ENCODE data around the gene HK1. TPM values are rescaled to one million over a fixed set of nuclear protein-coding genes. Genes with fewer than 3 reads are reported as not detected.
A peak's percentile ranks its signal among the peaks of the same experiment; 100 is the strongest.

HK1 gene
- total and polyA plus RNA-seq, 4 experiments from 2014 or later = 68.6 to 156 (median 112) TPM

DNA sequence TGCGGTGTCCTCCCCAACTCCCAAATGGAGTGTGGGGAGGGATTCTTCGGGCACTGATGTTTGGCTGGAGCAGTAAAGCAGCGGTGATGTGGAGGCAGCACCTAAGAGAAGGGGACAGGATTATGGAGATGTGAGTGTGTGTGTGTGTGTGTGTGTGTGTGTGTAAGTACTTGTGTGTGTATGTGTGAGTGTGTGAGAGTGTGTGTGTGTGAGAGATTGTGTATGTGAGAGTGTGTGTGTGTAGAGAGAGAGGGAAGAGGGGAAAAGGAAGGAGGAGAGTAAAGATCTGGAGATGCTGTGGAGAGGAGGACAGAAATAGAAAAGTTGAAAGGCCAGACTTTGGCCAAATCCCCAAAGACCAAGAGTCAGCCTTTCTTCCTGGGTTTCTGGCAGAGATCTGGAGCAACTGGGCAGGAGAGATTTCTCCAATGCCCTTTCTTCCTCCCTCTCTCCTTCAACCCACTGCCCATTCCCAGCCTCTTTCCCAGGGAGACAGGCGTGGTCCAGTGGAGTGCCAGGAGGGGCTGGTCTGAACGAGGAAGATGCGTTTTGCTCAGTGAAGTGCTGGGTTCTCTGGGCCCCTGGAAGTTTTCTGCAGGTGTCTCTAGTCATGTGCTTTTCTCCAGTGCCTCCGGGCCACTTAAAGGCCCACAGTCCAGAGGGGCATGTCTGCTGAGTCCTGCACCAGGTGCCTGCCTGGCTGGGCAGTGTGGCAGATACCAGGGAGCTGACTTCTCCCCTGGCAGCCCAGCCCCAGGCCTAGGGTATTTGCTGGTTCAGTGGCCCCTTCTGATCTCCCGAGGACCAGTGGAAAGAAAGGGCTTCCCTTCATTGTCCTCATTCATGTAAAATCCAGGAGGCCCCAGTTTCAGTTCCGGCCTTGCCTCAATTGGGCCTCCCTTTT is 60.5 kb downstream of the HK1 start:
- CTCF ChIA-PET (ENCODE audit: partially characterized antibody) = interaction anchor here (1.0 to 1.5 kb wide), 2 partner anchors 10 to 12 kb away, joined by 3 to 6 read pairs; no protein-coding TSS in a partner anchor

DNA sequence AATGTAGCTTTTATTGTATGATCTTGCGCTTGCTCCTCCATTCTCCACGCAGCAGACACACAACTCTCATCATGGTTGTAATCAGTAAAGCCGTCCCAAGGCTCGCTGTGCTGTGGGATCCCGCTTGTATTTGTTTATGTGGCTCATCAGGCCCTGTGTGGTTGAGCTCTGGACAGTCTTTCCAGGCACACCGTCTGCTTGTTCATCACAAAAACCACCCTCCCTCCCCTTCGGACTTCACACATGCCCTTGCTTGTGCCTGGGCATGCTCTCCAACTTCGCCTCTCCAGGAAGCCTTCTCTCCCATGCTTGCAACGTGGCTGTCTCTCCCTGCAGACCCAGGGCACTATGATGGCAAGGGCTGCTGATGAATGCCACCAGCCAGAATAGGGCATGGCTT is 62.4 kb downstream of the HK1 start:
- CTCF ChIA-PET (ENCODE audit: partially characterized antibody) = no interaction called here
- Histone ChIP-seq H3K4me3 (ENCODE audit: low read length in 2 of 2) (no peak overlapping the region), H3K9me3 (ENCODE audit: control insufficient read depth in 1 of 2, low read length in 2 of 2) (no peaks in the 10 kb centered on the region), H3K4me1 (ENCODE audit: insufficient read depth, low read length) (peaks cover 78% of the 10 kb centered on the region), H3K36me3 (ENCODE audit: insufficient read depth, low read length) (peaks cover 8% of the 10 kb centered on the region), H3K27ac (ENCODE audit: low read depth, low read length) (no peak overlapping the region), H3K27me3 (ENCODE audit: insufficient read depth, low read length) (no peaks in the 10 kb centered on the region)
- Mint-ChIP-seq H3K27me3 (no peaks in the 10 kb centered on the region), H3K27ac (peak overlapping the region in 6 of 7 donors; percentile 24 to 85 (median 65)), H3K4me3 (peak overlapping the region in 1 of 8 donors; percentile 7), H3K9me3 (no peaks in the 10 kb centered on the region), H3K36me3 (peaks cover 24% of the 10 kb centered on the region in 2 donors), H3K4me1 (peaks cover 53 to 91% (median 74%) of the 10 kb centered on the region in 4 donors)
- intact Hi-C loops (cut with micrococcal nuclease) = no loop called here
- no peak for DNase-seq
- POLR2A ChIA-PET (ENCODE audit: partially characterized antibody) = interaction anchor here (1.7 kb wide), 1 partner anchor 22 kb away, joined by 5 read pairs; no protein-coding TSS in a partner anchor

More for the DNA sequence above, 60.5 kb downstream of the HK1 start:
- Histone ChIP-seq H3K9me3 (ENCODE audit: control insufficient read depth in 1 of 2, low read length in 2 of 2) (no peaks in the 10 kb centered on the region), H3K4me1 (ENCODE audit: insufficient read depth, low read length) (peaks cover 78% of the 10 kb centered on the region), H3K36me3 (ENCODE audit: insufficient read depth, low read length) (peaks cover 2% of the 10 kb centered on the region), H3K27me3 (ENCODE audit: insufficient read depth, low read length) (no peaks in the 10 kb centered on the region), H3K4me3 (ENCODE audit: low read length in 2 of 2) (no peak overlapping the region), H3K27ac (ENCODE audit: low read depth, low read length) (no peak overlapping the region)
- H3K9me3 Mint-ChIP-seq = no peaks in the 10 kb centered on the region
- DNase-seq = no peak
- POLR2A ChIA-PET (ENCODE audit: partially characterized antibody) = interaction anchor here (1.0 to 1.7 kb wide), 2 partner anchors 18 to 20 kb away, joined by 3 to 5 read pairs; no protein-coding TSS in a partner anchor
- peaks cover 46 to 90% (median 73%) of the 10 kb centered on the region in 4 donors for H3K4me1 Mint-ChIP-seq
- H3K27me3 Mint-ChIP-seq = no peaks in the 10 kb centered on the region
- peak overlapping the region in 5 of 8 donors; percentile 12 to 52 (median 30) for H3K4me3 Mint-ChIP-seq
- H3K36me3 Mint-ChIP-seq = peaks cover 17 to 18% of the 10 kb centered on the region in 2 donors
- peak overlapping the region; percentile 53 to 91 (median 78) for H3K27ac Mint-ChIP-seq
- intact Hi-C loops (cut with micrococcal nuclease) = no loop called here

DNA sequence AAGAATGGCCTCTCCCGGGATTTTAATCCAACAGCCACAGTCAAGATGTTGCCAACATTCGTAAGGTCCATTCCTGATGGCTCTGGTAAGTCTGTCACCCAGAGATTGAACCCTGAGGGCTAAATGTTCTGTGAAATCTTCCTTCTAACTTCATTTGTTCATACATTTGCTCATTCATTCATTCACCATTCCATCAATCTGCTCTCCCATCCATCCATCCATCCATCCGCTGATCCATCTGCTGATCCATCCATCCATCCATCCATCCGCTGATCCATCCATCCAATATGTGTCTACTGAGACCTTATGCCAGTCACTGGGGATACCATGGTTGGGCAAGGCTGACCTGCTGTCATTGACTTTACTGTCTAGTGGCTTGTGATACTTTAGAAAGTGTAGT is 65.6 kb downstream of the HK1 start:
- peak overlapping the region; percentile 57 for H3K27ac ChIP-seq (ENCODE audit: low read depth, low read length)
- DNase-seq = no peak
- no peak overlapping the region for H3K4me3 ChIP-seq (ENCODE audit: low read length in 2 of 2)
- peaks cover 53 to 94% (median 78%) of the 10 kb centered on the region in 4 donors for H3K4me1 Mint-ChIP-seq
- peaks cover 73% of the 10 kb centered on the region for H3K4me1 ChIP-seq (ENCODE audit: insufficient read depth, low read length)
- H3K27ac Mint-ChIP-seq = peak overlapping the region; percentile 83 to 94 (median 92)
- H3K9me3 Mint-ChIP-seq = no peaks in the 10 kb centered on the region
- no peaks in the 10 kb centered on the region for H3K9me3 ChIP-seq (ENCODE audit: control insufficient read depth in 1 of 2, low read length in 2 of 2)
- H3K36me3 Mint-ChIP-seq = peaks cover 21 to 34% of the 10 kb centered on the region in 2 donors
- H3K36me3 ChIP-seq (ENCODE audit: insufficient read depth, low read length) = peaks cover 8% of the 10 kb centered on the region
- POLR2A ChIA-PET (ENCODE audit: partially characterized antibody) = interaction anchor here (4.2 to 4.3 kb wide), 2 partner anchors 16 to 24 kb away, joined by 26 to 70 read pairs; no protein-coding TSS in a partner anchor
- intact Hi-C loops (cut with micrococcal nuclease) = loop anchor here (2.0 kb wide), 1 partner anchor 15 kb away; no protein-coding TSS in a partner anchor
- H3K27me3 ChIP-seq (ENCODE audit: insufficient read depth, low read length) = no peaks in the 10 kb centered on the region
- H3K4me3 Mint-ChIP-seq = peak overlapping the region in 4 of 8 donors; percentile 71 to 87 (median 78)
- no peaks in the 10 kb centered on the region for H3K27me3 Mint-ChIP-seq
- CTCF ChIA-PET (ENCODE audit: partially characterized antibody) = interaction anchor here (1.1 kb wide), 2 partner anchors 23 to 49 kb away, joined by 4 to 5 read pairs; no protein-coding TSS in a partner anchor

GRCh38 chr10:69344591-69345252 is 66.4 kb downstream of the HK1 start:
- intact Hi-C loops (cut with micrococcal nuclease) = loop anchor here (2.0 kb wide), 1 partner anchor 16 kb away; no protein-coding TSS in a partner anchor
- Histone ChIP-seq H3K27ac (ENCODE audit: low read depth, low read length) (peak overlapping the region; percentile 57), H3K4me1 (ENCODE audit: insufficient read depth, low read length) (peaks cover 73% of the 10 kb centered on the region), H3K9me3 (ENCODE audit: control insufficient read depth in 1 of 2, low read length in 2 of 2) (no peaks in the 10 kb centered on the region), H3K36me3 (ENCODE audit: insufficient read depth, low read length) (peaks cover 8% of the 10 kb centered on the region), H3K27me3 (ENCODE audit: insufficient read depth, low read length) (no peaks in the 10 kb centered on the region), H3K4me3 (ENCODE audit: low read length in 2 of 2) (peak overlapping the region in 1 of 2 donors; percentile 20)
- CTCF ChIA-PET (ENCODE audit: partially characterized antibody) = interaction anchor here (0.9 to 1.4 kb wide), 6 partner anchors 20 to 163 kb away, joined by 3 to 7 read pairs (median 4); no protein-coding TSS in a partner anchor
- H3K27me3 Mint-ChIP-seq = no peaks in the 10 kb centered on the region
- POLR2A ChIA-PET (ENCODE audit: partially characterized antibody) = interaction anchor here (0.8 to 4.3 kb wide), 5 partner anchors 15 to 116 kb away, joined by 3 to 70 read pairs (median 10); no protein-coding TSS in a partner anchor
- H3K36me3 Mint-ChIP-seq = peaks cover 21 to 37% of the 10 kb centered on the region in 2 donors
- H3K4me3 Mint-ChIP-seq = peak overlapping the region; percentile 8 to 87 (median 74)
- peaks cover 58 to 94% (median 80%) of the 10 kb centered on the region in 4 donors for H3K4me1 Mint-ChIP-seq
- H3K9me3 Mint-ChIP-seq = no peaks in the 10 kb centered on the region
- H3K27ac Mint-ChIP-seq = peak overlapping the region; percentile 83 to 94 (median 92)
- DNase-seq = peak; percentile 24 to 51 (median 35)

DNA sequence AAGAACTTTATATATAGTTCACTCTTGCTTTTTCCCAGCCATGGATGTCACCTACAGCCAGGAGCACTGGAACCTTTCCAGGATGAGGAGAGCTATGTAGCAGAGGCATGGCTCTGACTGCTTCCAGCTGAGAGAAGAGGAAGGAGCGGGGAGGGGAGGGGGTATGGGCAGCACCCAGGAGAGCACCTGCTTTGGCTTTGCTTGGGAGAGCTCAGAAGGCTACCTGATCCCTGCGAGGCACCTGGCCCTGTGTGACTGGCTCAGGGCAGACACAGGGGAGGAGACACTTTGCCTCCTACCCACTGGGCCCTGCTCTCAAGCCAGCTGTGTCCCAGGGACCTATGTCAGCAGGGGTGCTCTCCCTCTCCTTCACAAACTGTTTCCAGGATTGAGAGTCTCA is 67.1 kb downstream of the HK1 start:
- peaks cover 80% of the 10 kb centered on the region for H3K4me1 ChIP-seq (ENCODE audit: insufficient read depth, low read length)
- peaks cover 8% of the 10 kb centered on the region for H3K36me3 ChIP-seq (ENCODE audit: insufficient read depth, low read length)
- H3K27ac Mint-ChIP-seq = peak overlapping the region; percentile 83 to 94 (median 92)
- ChIA-PET POLR2A (ENCODE audit: partially characterized antibody) (interaction anchor here (0.8 to 4.3 kb wide), 5 partner anchors 14 to 116 kb away, joined by 3 to 70 read pairs (median 10); no protein-coding TSS in a partner anchor), CTCF (ENCODE audit: partially characterized antibody) (interaction anchor here (1.1 to 1.4 kb wide), 3 partner anchors 28 to 162 kb away, joined by 3 to 7 read pairs (median 4); no protein-coding TSS in a partner anchor)
- H3K4me3 Mint-ChIP-seq = peak overlapping the region in 7 of 8 donors; percentile 59 to 87 (median 78)
- no peak for DNase-seq
- H3K4me1 Mint-ChIP-seq = peaks cover 59 to 97% (median 82%) of the 10 kb centered on the region in 4 donors
- no peaks in the 10 kb centered on the region for H3K9me3 Mint-ChIP-seq
- H3K27me3 Mint-ChIP-seq = no peaks in the 10 kb centered on the region
- peak overlapping the region; percentile 57 for H3K27ac ChIP-seq (ENCODE audit: low read depth, low read length)
- no peaks in the 10 kb centered on the region for H3K9me3 ChIP-seq (ENCODE audit: control insufficient read depth in 1 of 2, low read length in 2 of 2)
- intact Hi-C loops (cut with micrococcal nuclease) = loop anchor here (2.0 kb wide), 1 partner anchor 17 kb away; no protein-coding TSS in a partner anchor
- no peaks in the 10 kb centered on the region for H3K27me3 ChIP-seq (ENCODE audit: insufficient read depth, low read length)
- peaks cover 21 to 41% of the 10 kb centered on the region in 2 donors for H3K36me3 Mint-ChIP-seq
- H3K4me3 ChIP-seq (ENCODE audit: low read length in 2 of 2) = peak overlapping the region in 1 of 2 donors; percentile 20

- H3K27ac Mint-ChIP-seq = peak overlapping the region; percentile 83 to 94 (median 92)
- H3K4me1 ChIP-seq (ENCODE audit: insufficient read depth, low read length) = peaks cover 81% of the 10 kb centered on the region
- peaks cover 21 to 41% of the 10 kb centered on the region in 2 donors for H3K36me3 Mint-ChIP-seq
- H3K4me3 ChIP-seq (ENCODE audit: low read length in 2 of 2) = peak overlapping the region in 1 of 2 donors; percentile 20
- DNase-seq = no peak
- ChIA-PET CTCF (ENCODE audit: partially characterized antibody) (interaction anchor here (1.3 kb wide), 1 partner anchor 161 kb away, joined by 4 read pairs; no protein-coding TSS in a partner anchor), POLR2A (ENCODE audit: partially characterized antibody) (interaction anchor here (1.5 to 4.3 kb wide), 4 partner anchors 14 to 27 kb away, joined by 9 to 70 read pairs (median 18); no protein-coding TSS in a partner anchor)
- H3K27me3 ChIP-seq (ENCODE audit: insufficient read depth, low read length) = no peaks in the 10 kb centered on the region
- peak overlapping the region in 7 of 8 donors; percentile 22 to 87 (median 71) for H3K4me3 Mint-ChIP-seq
- intact Hi-C loops (cut with micrococcal nuclease) = loop anchor here (2.0 kb wide), 1 partner anchor 17 kb away; no protein-coding TSS in a partner anchor
- H3K9me3 Mint-ChIP-seq = no peaks in the 10 kb centered on the region
- H3K27me3 Mint-ChIP-seq = no peaks in the 10 kb centered on the region
- H3K9me3 ChIP-seq (ENCODE audit: control insufficient read depth in 1 of 2, low read length in 2 of 2) = no peaks in the 10 kb centered on the region
- H3K36me3 ChIP-seq (ENCODE audit: insufficient read depth, low read length) = peaks cover 8% of the 10 kb centered on the region
- peak overlapping the region; percentile 57 for H3K27ac ChIP-seq (ENCODE audit: low read depth, low read length)
- H3K4me1 Mint-ChIP-seq = peaks cover 56 to 96% (median 77%) of the 10 kb centered on the region in 4 donors
These were observed 67.7 kb downstream of the HK1 start for GRCh38 chr10:69345890-69346474.
